ENCODE measurements around the gene NANOGP8. TPM values are rescaled to one million over a fixed set of nuclear protein-coding genes. Genes with fewer than 3 reads are reported as not detected.
"Not testable (repeated sequence)": the region's sequence is repeated elsewhere in the genome, so short reads cannot be mapped to it uniquely, and the experiment has no call there.

The NANOGP8 gene
- total RNA-seq (2011; cell fraction: chromatin; rRNA removed; ENCODE audit: low replicate concordance), result not detected in 2 replicates
- total RNA-seq (2011; cell fraction: nucleolus; rRNA removed), result not detected in 2 replicates
- total RNA-seq (2011; cell fraction: nucleoplasm; rRNA removed), result not detected in 2 replicates
- not detected in 2 replicates for total RNA-seq (2014; rRNA removed)
- not detected in 2 replicates for total RNA-seq (2014; rRNA removed; fragmentation: Illumina TruSeq; extraction: Trizol)
- not detected in 2 replicates for total RNA-seq (2015; rRNA removed; fragmentation: Illumina TruSeq; extraction: Trizol)
- not detected in 2 replicates for total RNA-seq (2021)
- polyA plus RNA-seq (2011; rRNA removed), result not detected in 2 replicates
- polyA plus RNA-seq (2011; cell fraction: cytosol; rRNA removed), result not detected in 2 replicates
- polyA plus RNA-seq (2011; cell fraction: nucleus; rRNA removed), result not detected in 2 replicates
- polyA plus RNA-seq (2012), result not detected in 2 replicates
- not detected in 2 replicates for polyA plus RNA-seq (2014; fragmentation: Illumina TruSeq; extraction: Trizol)
- polyA plus RNA-seq (2014; fragmentation: Nextera tagmentation; extraction: Ambion mirVana), result not detected
- not detected in 2 replicates for polyA plus RNA-seq (2014; rRNA removed)
- not detected in 2 replicates for polyA minus RNA-seq (2011; rRNA and poly(A)+ RNA removed)
- polyA minus RNA-seq (2011; cell fraction: cytosol; rRNA and poly(A)+ RNA removed), result not detected in 2 replicates
- polyA minus RNA-seq (2011; cell fraction: nucleus; rRNA and poly(A)+ RNA removed), result not detected in 2 replicates
- percentile 6 among the genes with signal in this experiment for Bru-seq, nascent RNA
- not detected for BruChase-seq, experiment 1, labeled RNA remaining after a 2-hour chase
- BruChase-seq, experiment 2, labeled RNA remaining after a 6-hour chase, result not detected
- long read RNA-seq, experiment 1, result 0 reads
- long read RNA-seq, experiment 2, result 0 reads
- long read RNA-seq, experiment 3, result 0 reads

- H2AFZ ChIP-seq (ENCODE audit: low read depth, low read length); intact Hi-C loops (cut with micrococcal nuclease); BruUV-seq (replicated peaks); H3K36me3 ChIP-seq (ENCODE audit: control insufficient read depth, insufficient read depth, low read length); H3K9me3 ChIP-seq (replicated peaks; ENCODE audit: control insufficient read depth, insufficient read depth, low read depth, low read length); ATAC-seq; H3K4me1 ChIP-seq (replicated peaks in 1 of 2; ENCODE audit: control insufficient read depth in 2 of 2, insufficient read depth in 2 of 2, low read length in 2 of 2); H3K9ac ChIP-seq (ENCODE audit: insufficient read depth in 1 of 2, low read depth in 2 of 2, low read length in 2 of 2); H3K9me1 ChIP-seq (ENCODE audit: control insufficient read depth, insufficient read depth, low read length); H3K79me2 ChIP-seq (ENCODE audit: control insufficient read depth, insufficient read depth, low read length); H3K27ac ChIP-seq (ENCODE audit: extremely low read depth, low read depth, low read length); FAIRE-seq; DNase-seq (ENCODE audit: extremely low read depth in 1 of 4, low spot score in 3 of 4); H3K4me2 ChIP-seq (ENCODE audit: insufficient read depth, low read length); H3K27me3 ChIP-seq (ENCODE audit: control insufficient read depth in 2 of 2, insufficient read depth in 2 of 2, low read length in 2 of 2); H3K4me3 ChIP-seq; POLR2A ChIA-PET; H4K20me1 ChIP-seq (replicated peaks; ENCODE audit: control insufficient read depth, insufficient read depth, low read length): not testable (repeated sequence)
- WGBS (ENCODE audit: insufficient coverage, low coverage, missing lambda C conversion rate), result 33% methylated on average over 7 of the region's 8 CpGs
- CTCF ChIA-PET (ENCODE audit: low intra/inter-chr PET ratio), result interaction anchor here (0.7 kb wide), 1 partner anchor 174 kb away, joined by 4 read pairs; no protein-coding TSS in a partner anchor
- in situ Hi-C loops (cut with MboI), result loop anchor here (25.0 kb wide), 1 partner anchor 202 kb away; no protein-coding TSS in a partner anchor
Measured at GRCh38 chr15:35085176-35085919, at the start of gene NANOGP8. Gene NANOGP8 (minus strand): TSS chr15:35085295. CDS start chr15:35085110, 185 bp downstream.

GRCh38 chr15:35134299-35134698 is 49.2 kb upstream of the NANOGP8 start:
- no peaks in the 10 kb centered on the region for H4K20me1 ChIP-seq (replicated peaks; ENCODE audit: control insufficient read depth, insufficient read depth, low read length)
- 86% methylated on average over 1 of the region's 1 CpG for WGBS (ENCODE audit: insufficient coverage, low coverage, missing lambda C conversion rate)
- H3K9me1 ChIP-seq (ENCODE audit: control insufficient read depth, insufficient read depth, low read length), result no peaks in the 10 kb centered on the region
- POLR2A ChIA-PET, result no interaction called here
- intact Hi-C loops (cut with micrococcal nuclease) (no loop called here), in situ Hi-C loops (cut with MboI) (no loop called here)
- CTCF ChIA-PET (ENCODE audit: low intra/inter-chr PET ratio), result no interaction called here
- ATAC-seq (no peak), DNase-seq (ENCODE audit: extremely low read depth in 1 of 4, low spot score in 3 of 4) (no peak), FAIRE-seq (no peak)
- H3K36me3 ChIP-seq (ENCODE audit: control insufficient read depth, insufficient read depth, low read length), result no peaks in the 10 kb centered on the region
- H3K4me3 ChIP-seq, result no peak overlapping the region
- H3K4me1 ChIP-seq (replicated peaks in 1 of 2; ENCODE audit: control insufficient read depth in 2 of 2, insufficient read depth in 2 of 2, low read length in 2 of 2), result no peaks in the 10 kb centered on the region; a peak in 1 of 5 replicates
- no peak overlapping the region for H3K4me2 ChIP-seq (ENCODE audit: insufficient read depth, low read length)
- H2AFZ ChIP-seq (ENCODE audit: low read depth, low read length), result no peak overlapping the region
- no peaks in the 10 kb centered on the region for H3K9me3 ChIP-seq (replicated peaks; ENCODE audit: control insufficient read depth, insufficient read depth, low read depth, low read length)
- H3K79me2 ChIP-seq (ENCODE audit: control insufficient read depth, insufficient read depth, low read length), result no peaks in the 10 kb centered on the region
- H3K27me3 ChIP-seq (ENCODE audit: control insufficient read depth in 2 of 2, insufficient read depth in 2 of 2, low read length in 2 of 2), result no peaks in the 10 kb centered on the region
- BruUV-seq (replicated peaks), result no TSS peak
- H3K27ac ChIP-seq (ENCODE audit: extremely low read depth, low read depth, low read length), result no peak overlapping the region
- TF ChIP-seq JUND (IDR thresholded peaks at IDR 0.05; ENCODE audit: borderline replicate concordance, low read depth, low read length) (no peak), JUND (tag; IDR thresholded peaks at IDR 0.05; ENCODE audit: borderline replicate concordance, low read depth, low read length) (no peak), MLLT1 (IDR thresholded peaks at IDR 0.05) (no peak), FOXP1 (CRISPR knock-in tag; IDR thresholded peaks at IDR 0.05) (no peak)
- H3K9ac ChIP-seq (ENCODE audit: insufficient read depth in 1 of 2, low read depth in 2 of 2, low read length in 2 of 2), result no peak overlapping the region
